ACC112 (cell line): ENCODE measurements around the gene SH3RF1.
A peak's percentile ranks its signal among the peaks of the same experiment; 100 is the strongest.

Source experiments
- H2AFZ ChIP-seq: fragments of 200-600 bp; sonication (generic); one replicate; pipeline ENCODE4 v1.6.0; 2017; ENCODE audit warnings: antibody characterized with exemption, low read length; ENCODE audit not compliant: unreplicated experiment
- H3K27ac ChIP-seq: fragments of 200-600 bp; sonication (generic); 2 replicates; pipeline ENCODE4 v1.5.1; 2014; ENCODE audit warnings: low read depth, mild to moderate bottlenecking, antibody characterized with exemption, low read length, moderate library complexity
- H3K27me3 ChIP-seq: fragments of 200-600 bp; sonication (generic); 2 replicates; pipeline ENCODE4 v1.6.1; 2014; ENCODE audit warnings: mild to moderate bottlenecking, antibody characterized with exemption, low read length, moderate library complexity, mixed read lengths; ENCODE audit not compliant: insufficient read depth
- H3K36me3 ChIP-seq: fragments of 200-600 bp; sonication (generic); 2 replicates; pipeline ENCODE4 v1.6.1; 2016; ENCODE audit warnings: mild to moderate bottlenecking, antibody characterized with exemption, low read length, moderate library complexity, mixed read lengths; ENCODE audit not compliant: insufficient read depth
- H3K4me1 ChIP-seq: fragments of 200-600 bp; sonication (generic); one replicate; pipeline ENCODE4 v1.6.1; 2016; ENCODE audit warnings: low read length, mixed read lengths; ENCODE audit not compliant: insufficient read depth, unreplicated experiment, control insufficient read depth
- H3K4me3 ChIP-seq: fragments of 200-600 bp; sonication (generic); 2 replicates; pipeline ENCODE4 v1.5.1; 2014; ENCODE audit warnings: mild to moderate bottlenecking, low read depth, low read length
- H3K79me2 ChIP-seq: fragments of 200-600 bp; sonication (generic); one replicate; pipeline ENCODE4 v1.6.0; 2016; ENCODE audit warnings: low read length; ENCODE audit not compliant: control insufficient read depth, unreplicated experiment, insufficient read depth

The SH3RF1 gene

GRCh38 chr4:169151671-169152070 lies 119.1 kb downstream of the SH3RF1 start:
- peaks cover 60% of the 10 kb centered on the region for H3K36me3 ChIP-seq
- no peak overlapping the region for H3K4me3 ChIP-seq
- H3K79me2 ChIP-seq, result peaks cover 58% of the 10 kb centered on the region
- H3K27ac ChIP-seq, result peak overlapping the region; percentile 76
- H3K4me1 ChIP-seq, result peaks cover 88% of the 10 kb centered on the region
- H3K27me3 ChIP-seq, result no peaks in the 10 kb centered on the region
- H2AFZ ChIP-seq, result no peak overlapping the region

- H3K79me2 ChIP-seq, result peaks cover 50% of the 10 kb centered on the region
- peaks cover 82% of the 10 kb centered on the region for H3K4me1 ChIP-seq
- peaks cover 51% of the 10 kb centered on the region for H3K36me3 ChIP-seq
Observed at GRCh38 chr4:169150806-169151205, 120.0 kb downstream of the SH3RF1 start.

GRCh38 chr4:169148885-169149284 lies 121.9 kb downstream of the SH3RF1 start:
- H3K79me2 ChIP-seq, result peaks cover 39% of the 10 kb centered on the region
- H3K4me1 ChIP-seq, result peaks cover 64% of the 10 kb centered on the region

More at GRCh38 chr4:169150806-169151205, 120.0 kb downstream of the SH3RF1 start:
- no peak overlapping the region for H2AFZ ChIP-seq
- no peak overlapping the region for H3K4me3 ChIP-seq
- H3K27ac ChIP-seq, result peak overlapping the region; percentile 76
- H3K27me3 ChIP-seq, result no peaks in the 10 kb centered on the region

GRCh38 chr4:169147191-169147590 lies 123.6 kb downstream of the SH3RF1 start:
- peak overlapping the region; percentile 17; the same call in 1 of the 2 replicates for H3K4me3 ChIP-seq
- no peak overlapping the region for H2AFZ ChIP-seq
- H3K27me3 ChIP-seq, result no peaks in the 10 kb centered on the region
- peaks cover 57% of the 10 kb centered on the region for H3K4me1 ChIP-seq
- peaks cover 33% of the 10 kb centered on the region for H3K36me3 ChIP-seq
- H3K79me2 ChIP-seq, result peaks cover 30% of the 10 kb centered on the region
- peak overlapping the region; percentile 70 for H3K27ac ChIP-seq

More at GRCh38 chr4:169148885-169149284, 121.9 kb downstream of the SH3RF1 start:
- Histone ChIP-seq H3K36me3 (peaks cover 43% of the 10 kb centered on the region), H3K4me3 (no peak overlapping the region), H3K27me3 (no peaks in the 10 kb centered on the region), H3K27ac (peak overlapping the region; percentile 70; the same call in 1 of the 2 replicates), H2AFZ (no peak overlapping the region)

GRCh38 chr4:169144061-169144600 lies 126.6 kb downstream of the SH3RF1 start:
- H3K79me2 ChIP-seq, result peaks cover 13% of the 10 kb centered on the region
- H2AFZ ChIP-seq, result no peak overlapping the region
- H3K27me3 ChIP-seq, result no peaks in the 10 kb centered on the region
- peaks cover 31% of the 10 kb centered on the region for H3K4me1 ChIP-seq
- no peak overlapping the region for H3K27ac ChIP-seq
- H3K4me3 ChIP-seq, result no peak overlapping the region
- peaks cover 24% of the 10 kb centered on the region for H3K36me3 ChIP-seq

GRCh38 chr4:169143335-169143734 lies 127.4 kb downstream of the SH3RF1 start:
- peaks cover 8% of the 10 kb centered on the region for H3K79me2 ChIP-seq
- H3K27me3 ChIP-seq, result no peaks in the 10 kb centered on the region
- peaks cover 23% of the 10 kb centered on the region for H3K4me1 ChIP-seq
- peaks cover 16% of the 10 kb centered on the region; the same call in 1 of the 2 replicates for H3K36me3 ChIP-seq
- H3K27ac ChIP-seq, result no peak overlapping the region
- H3K4me3 ChIP-seq, result no peak overlapping the region
- H2AFZ ChIP-seq, result no peak overlapping the region

GRCh38 chr4:169142906-169143305 lies 127.8 kb downstream of the SH3RF1 start:
- Histone ChIP-seq H3K4me1 (peaks cover 19% of the 10 kb centered on the region), H3K79me2 (peaks cover 6% of the 10 kb centered on the region), H3K36me3 (peaks cover 12% of the 10 kb centered on the region; the same call in 1 of the 2 replicates), H3K4me3 (no peak overlapping the region), H3K27ac (no peak overlapping the region), H2AFZ (no peak overlapping the region), H3K27me3 (no peaks in the 10 kb centered on the region)

- Histone ChIP-seq H3K4me1 (peaks cover 14% of the 10 kb centered on the region), H3K27me3 (no peaks in the 10 kb centered on the region), H3K79me2 (peaks cover 6% of the 10 kb centered on the region), H3K27ac (no peak overlapping the region), H3K36me3 (peaks cover 10% of the 10 kb centered on the region; the same call in 1 of the 2 replicates), H3K4me3 (no peak overlapping the region), H2AFZ (no peak overlapping the region)
Observed at GRCh38 chr4:169142391-169142790, 128.4 kb downstream of the SH3RF1 start.

GRCh38 chr4:169139021-169139420 lies 131.7 kb downstream of the SH3RF1 start:
- no peak overlapping the region for H3K27ac ChIP-seq
- H3K27me3 ChIP-seq, result no peaks in the 10 kb centered on the region
- peaks cover 3% of the 10 kb centered on the region for H3K79me2 ChIP-seq
- H3K4me1 ChIP-seq, result peaks cover 6% of the 10 kb centered on the region
- no peak overlapping the region for H3K4me3 ChIP-seq
- no peak overlapping the region for H2AFZ ChIP-seq
- H3K36me3 ChIP-seq, result peaks cover 23% of the 10 kb centered on the region

GRCh38 chr4:169137558-169137920 lies 133.2 kb downstream of the SH3RF1 start:
- H3K79me2 ChIP-seq, result peaks cover 3% of the 10 kb centered on the region
- no peak overlapping the region for H2AFZ ChIP-seq
- no peaks in the 10 kb centered on the region for H3K27me3 ChIP-seq
- no peak overlapping the region for H3K4me3 ChIP-seq
- H3K36me3 ChIP-seq, result peaks cover 27% of the 10 kb centered on the region
- H3K4me1 ChIP-seq, result peaks cover 4% of the 10 kb centered on the region
- no peak overlapping the region for H3K27ac ChIP-seq

GRCh38 chr4:169136796-169137557 lies 133.8 kb downstream of the SH3RF1 start:
- Histone ChIP-seq H3K27ac (no peak overlapping the region), H3K36me3 (peaks cover 25% of the 10 kb centered on the region), H3K4me1 (peaks cover 8% of the 10 kb centered on the region), H3K27me3 (no peaks in the 10 kb centered on the region), H3K4me3 (no peak overlapping the region), H3K79me2 (peaks cover 6% of the 10 kb centered on the region), H2AFZ (no peak overlapping the region)
